ENCODE data around the gene TBX3.
"Not testable (repeated sequence)": the region's sequence is repeated elsewhere in the genome, so short reads cannot be mapped to it uniquely, and the experiment has no call there.

Gene TBX3

GRCh38 chr12:114684098-114684869, at the start of gene TBX3:
Gene TBX3, minus strand, starts transcription at chr12:114684175. Its CDS starts 975 bp downstream, at chr12:114683200.
- DNase-seq (ENCODE audit: low spot score) = peak; percentile 2

GRCh38 chr12:114732426-114733030, 48.6 kb upstream of the TBX3 start:
- DNase-seq (ENCODE audit: low spot score) = no peak

- no peak for DNase-seq (ENCODE audit: low spot score)
Observed at GRCh38 chr12:114729731-114730130, 45.8 kb upstream of the TBX3 start.

- DNase-seq (ENCODE audit: low spot score) = no peak
Observed at GRCh38 chr12:114726092-114726710, 42.2 kb upstream of the TBX3 start.

- DNase-seq (ENCODE audit: low spot score) = not testable (repeated sequence)
Observed at GRCh38 chr12:114722176-114722575, 38.2 kb upstream of the TBX3 start.

GRCh38 chr12:114721266-114721665, 37.3 kb upstream of the TBX3 start:
- DNase-seq (ENCODE audit: low spot score) = no peak

- no peak for DNase-seq (ENCODE audit: low spot score)
Observed at GRCh38 chr12:114713466-114714215, 29.7 kb upstream of the TBX3 start.

GRCh38 chr12:114711689-114712152, 27.7 kb upstream of the TBX3 start:
- DNase-seq (ENCODE audit: low spot score) = no peak

GRCh38 chr12:114710151-114710550, 26.2 kb upstream of the TBX3 start:
- no peak for DNase-seq (ENCODE audit: low spot score)

- no peak for DNase-seq (ENCODE audit: low spot score)
Observed at GRCh38 chr12:114709112-114709511, 25.1 kb upstream of the TBX3 start.

GRCh38 chr12:114708598-114708997, 24.6 kb upstream of the TBX3 start:
- DNase-seq (ENCODE audit: low spot score) = not testable (repeated sequence)

- no peak for DNase-seq (ENCODE audit: low spot score)
Observed at GRCh38 chr12:114704096-114704495, 20.1 kb upstream of the TBX3 start.

GRCh38 chr12:114703060-114703493, 19.1 kb upstream of the TBX3 start:
- no peak for DNase-seq (ENCODE audit: low spot score)

GRCh38 chr12:114702462-114702861, 18.5 kb upstream of the TBX3 start:
- no peak for DNase-seq (ENCODE audit: low spot score)

- DNase-seq (ENCODE audit: low spot score) = no peak
Observed at GRCh38 chr12:114701553-114701952, 17.6 kb upstream of the TBX3 start.

- DNase-seq (ENCODE audit: low spot score) = no peak
Observed at GRCh38 chr12:114701104-114701414, 17.1 kb upstream of the TBX3 start.

GRCh38 chr12:114700392-114701103, 16.6 kb upstream of the TBX3 start:
- no peak for DNase-seq (ENCODE audit: low spot score)

GRCh38 chr12:114698566-114699163, 14.7 kb upstream of the TBX3 start:
- no peak for DNase-seq (ENCODE audit: low spot score)

GRCh38 chr12:114697741-114698565, 14.0 kb upstream of the TBX3 start:
- no peak for DNase-seq (ENCODE audit: low spot score)

- no peak for DNase-seq (ENCODE audit: low spot score)
Observed at GRCh38 chr12:114697243-114697716, 13.3 kb upstream of the TBX3 start.

Data from CD4-positive, alpha-beta T cell treated with Interleukin-6 at 100 ng/mL for 8 hours (primary cell).